Psoas muscle (tissue), 8 donors: ENCODE measurements around the gene ADGRD2. TPM values are rescaled to one million over a fixed set of nuclear protein-coding genes. Genes with fewer than 3 reads are reported as not detected.
A peak's percentile ranks its signal among the peaks of the same experiment; 100 is the strongest.

Source experiments
- ATAC-seq, 4 donors: fragments of 200-7000 bp; cut with Tn5 transposase; one replicate each; pipeline ENCODE4 v1.9.1; 2020; ENCODE audit warnings: moderate library complexity in 3 of 4, mild to moderate bottlenecking in 2 of 4
- DNase-seq, 2 donors: peaks; one replicate each; pipeline ENCODE4 v3.0.0-alpha.2; 2020
- H3K27ac ChIP-seq: fragments of 200-600 bp; one replicate; pipeline ENCODE4 v1.8.0; 2022
- H3K27me3 ChIP-seq, 3 donors: fragments of 200-600 bp in 1 of 3; one replicate each; pipeline versions ENCODE4 v1.6.1 to v1.8.0; 2013 to 2022; ENCODE audit warnings: low read length in 2 of 3, mild to moderate bottlenecking in 2 of 3, moderate library complexity in 1 of 3; ENCODE audit not compliant: insufficient read depth in 3 of 3
- H3K36me3 ChIP-seq, 2 donors: fragments of 200-600 bp in 1 of 2; one replicate each; pipeline versions ENCODE4 v1.6.1 to v1.8.0; 2013 to 2022; ENCODE audit warnings: low read depth in 1 of 2, mild to moderate bottlenecking in 1 of 2, moderate library complexity in 1 of 2; ENCODE audit not compliant: insufficient read depth in 1 of 2
- H3K4me1 ChIP-seq: fragments of 200-600 bp; one replicate; pipeline ENCODE4 v1.8.0; 2022
- H3K4me3 ChIP-seq: fragments of 200-600 bp; one replicate; pipeline ENCODE4 v1.8.0; 2022; ENCODE audit warnings: mild to moderate bottlenecking
- H3K9me3 ChIP-seq: fragments of 200-600 bp; one replicate; pipeline ENCODE4 v1.8.0; 2022
- CTCF ChIP-seq: fragments of 200-600 bp; IDR thresholded peaks from one replicate; pipeline ENCODE4 v1.8.0; 2022; ENCODE audit warnings: antibody characterized with exemption
- WGBS, 3 donors: extraction: QIAGEN DNeasy Blood & Tissue Kit; methylation state at CpG; one replicate each; pipeline versions ENCODE4 v1.1.6 to v1.1.7; 2013; 5-methylcytosine and 5-hydroxymethylcytosine counted together
- intact Hi-C, 2 donors: fragments of 100-400 bp; cut with DNase I; formaldehyde crosslinking; loops; one replicate each; pipeline versions ENCODE4 v1.11.0 to v1.14.2; 2022
- long read RNA-seq, 2 donors: library from polyadenylated mRNA; unstranded; transcript quantifications; one replicate each; pipeline ENCODE4 v2.0.0, GENCODE V29; 2021
- polyA plus RNA-seq, 3 donors: library from polyadenylated mRNA; stranded (reverse); fragments of 200-250 nt; gene quantifications; one replicate each; pipeline ENCODE4 v1.2.3, GENCODE V29; 2013
- total RNA-seq, 4 donors: library from RNA; stranded (reverse); fragmentation: NEBNext Ultra II Directional in 2 of 4; extraction: Animal tissue kit (Norgen Biotek cat#: 25700) in 2 of 4; gene quantifications; one replicate each; pipeline versions ENCODE4 v1.2.1 to v1.2.4, GENCODE V29; 2021 to 2023
- donor health status: healthy with polysubstance abuse.
- donor health status: DM: no; HTN: no; CAD: no; lungs with moderate emphysema.
- donor health status: Bipolar disorder and iron deficiency.
- donor health status: healthy.
- donor health status: DM: yes; HTN: yes; CAD: no.
- donor health status: DM: no; HTN: no; CAD: no.
- donor health status: DM: no; HTN: no; CAD: no.
- donor health status: DM: yes; HTN: yes; CAD: no.

Gene ADGRD2, protein sequence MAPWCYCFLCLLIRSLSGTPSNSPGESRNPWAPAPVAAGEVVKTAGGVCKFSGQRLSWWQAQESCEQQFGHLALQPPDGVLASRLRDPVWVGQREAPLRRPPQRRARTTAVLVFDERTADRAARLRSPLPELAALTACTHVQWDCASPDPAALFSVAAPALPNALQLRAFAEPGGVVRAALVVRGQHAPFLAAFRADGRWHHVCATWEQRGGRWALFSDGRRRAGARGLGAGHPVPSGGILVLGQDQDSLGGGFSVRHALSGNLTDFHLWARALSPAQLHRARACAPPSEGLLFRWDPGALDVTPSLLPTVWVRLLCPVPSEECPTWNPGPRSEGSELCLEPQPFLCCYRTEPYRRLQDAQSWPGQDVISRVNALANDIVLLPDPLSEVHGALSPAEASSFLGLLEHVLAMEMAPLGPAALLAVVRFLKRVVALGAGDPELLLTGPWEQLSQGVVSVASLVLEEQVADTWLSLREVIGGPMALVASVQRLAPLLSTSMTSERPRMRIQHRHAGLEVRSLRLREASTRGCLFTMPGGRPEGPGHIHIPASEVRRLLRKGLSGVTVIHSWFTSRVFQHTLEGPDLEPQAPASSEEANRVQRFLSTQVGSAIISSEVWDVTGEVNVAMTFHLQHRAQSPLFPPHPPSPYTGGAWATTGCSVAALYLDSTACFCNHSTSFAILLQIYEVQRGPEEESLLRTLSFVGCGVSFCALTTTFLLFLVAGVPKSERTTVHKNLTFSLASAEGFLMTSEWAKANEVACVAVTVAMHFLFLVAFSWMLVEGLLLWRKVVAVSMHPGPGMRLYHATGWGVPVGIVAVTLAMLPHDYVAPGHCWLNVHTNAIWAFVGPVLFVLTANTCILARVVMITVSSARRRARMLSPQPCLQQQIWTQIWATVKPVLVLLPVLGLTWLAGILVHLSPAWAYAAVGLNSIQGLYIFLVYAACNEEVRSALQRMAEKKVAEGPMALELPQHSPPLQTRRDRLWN
- total RNA-seq (not detected), polyA plus RNA-seq (not detected)
- long read RNA-seq, donor 1, result 0 reads
- long read RNA-seq, donor 2, result 0 reads

GRCh38 chr9:124450241-124450924 lies at the start of gene ADGRD2:
Gene ADGRD2, plus strand, starts transcription at chr9:124450451. Its CDS starts 1,216 bp downstream, at chr9:124451667.
- WGBS, 3 donors, result 2 to 5% (median 4%) methylated on average over 34 to 41 of the region's 41 CpGs
- intact Hi-C loops, result no loop called here
- Histone ChIP-seq H3K36me3 (no peaks in the 10 kb centered on the region), H3K27ac (no peak within 1 kb of the TSS), H3K27me3 (peaks cover 0 to 58% (median 24%) of the 10 kb centered on the region in 3 donors), H3K9me3 (no peaks in the 10 kb centered on the region), H3K4me1 (no peaks in the 10 kb centered on the region), H3K4me3 (no peak within 1 kb of the TSS)
- no peak for TF ChIP-seq CTCF
- ATAC-seq (no peak), DNase-seq (no peak)

DNA sequence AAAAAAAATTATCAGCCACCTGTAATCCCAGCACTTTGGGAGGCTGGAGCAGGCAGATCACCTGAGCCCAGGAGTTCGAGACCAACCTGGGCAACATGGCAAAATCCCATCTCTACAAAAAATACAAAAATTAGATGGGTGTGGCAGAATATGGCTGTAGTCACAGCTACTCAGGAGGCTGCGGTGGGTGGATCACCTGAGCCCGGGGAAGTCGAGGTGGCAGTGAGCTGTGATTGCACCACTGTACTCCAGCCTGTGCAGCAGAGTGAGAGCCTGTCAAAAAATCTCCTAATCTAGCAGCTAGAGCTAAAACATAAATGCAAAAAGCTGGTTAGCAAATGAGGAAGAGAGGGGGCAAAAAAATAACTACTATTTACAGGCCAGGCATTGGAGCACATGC lies 47.0 kb upstream of the ADGRD2 start:
- no peak for ATAC-seq
- intact Hi-C loops, result no loop called here
- Histone ChIP-seq H3K36me3 (peaks cover 3 to 71% of the 10 kb centered on the region in 2 donors), H3K4me3 (no peak overlapping the region), H3K27me3 (no peaks in the 10 kb centered on the region), H3K9me3 (no peaks in the 10 kb centered on the region), H3K4me1 (peaks cover 35% of the 10 kb centered on the region), H3K27ac (no peak overlapping the region)
- no peak for TF ChIP-seq CTCF
- DNase-seq, result no peak
- WGBS, 3 donors, result 95 to 98% (median 95%) methylated on average over 4 of the region's 4 CpGs

- no peaks in the 10 kb centered on the region for H3K9me3 ChIP-seq
- ATAC-seq, result no peak
- no peak for DNase-seq
- no peak overlapping the region for H3K27ac ChIP-seq
- WGBS, 3 donors, result 71 to 99% (median 90%) methylated on average over 3 of the region's 3 CpGs
- H3K4me1 ChIP-seq, result peaks cover 12% of the 10 kb centered on the region
- H3K4me3 ChIP-seq, result no peak overlapping the region
- intact Hi-C loops, result no loop called here
- no peak for TF ChIP-seq CTCF
- peaks cover 23 to 93% of the 10 kb centered on the region in 2 donors for H3K36me3 ChIP-seq
- no peaks in the 10 kb centered on the region for H3K27me3 ChIP-seq
Measured at GRCh38 chr9:124409410-124409809, 40.8 kb upstream of the ADGRD2 start.

DNA sequence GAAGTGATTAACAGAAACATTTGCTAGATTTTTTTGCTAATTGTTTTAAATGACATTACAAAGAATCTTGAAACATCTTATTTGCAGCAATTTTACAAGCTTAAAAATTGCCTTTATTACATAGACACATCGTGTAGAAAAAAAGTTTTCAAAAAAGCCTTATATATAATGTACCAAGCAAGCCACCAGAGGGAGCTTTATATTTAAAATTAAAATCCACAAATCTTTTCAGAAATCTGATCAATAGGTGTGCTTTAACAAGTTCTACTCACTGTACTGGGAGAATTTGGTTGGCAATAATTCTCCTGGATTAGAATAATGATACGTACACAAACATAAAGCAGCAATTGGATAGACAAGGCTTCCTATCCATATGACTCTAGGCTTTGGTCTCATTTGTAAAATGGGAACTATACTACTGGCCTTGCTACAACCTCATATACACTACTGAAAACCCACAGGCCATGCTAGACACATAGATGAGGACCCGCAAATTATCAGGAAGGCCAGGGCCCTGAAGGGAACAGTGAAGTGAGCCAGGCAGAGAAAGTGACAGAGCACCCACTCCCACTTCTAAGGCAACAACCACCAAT lies 39.8 kb upstream of the ADGRD2 start:
- Histone ChIP-seq H3K36me3 (peaks cover 24 to 83% of the 10 kb centered on the region in 2 donors), H3K4me1 (peaks cover 12% of the 10 kb centered on the region), H3K27ac (no peak overlapping the region), H3K27me3 (no peaks in the 10 kb centered on the region), H3K9me3 (no peaks in the 10 kb centered on the region), H3K4me3 (no peak overlapping the region)
- ATAC-seq (no peak), DNase-seq (no peak)
- 62 to 66% (median 63%) methylated on average over 3 of the region's 3 CpGs for WGBS, 3 donors
- TF ChIP-seq CTCF, result peak; percentile 29
- intact Hi-C loops, result no loop called here
